Ectodermal cell (in vitro differentiated cells): ENCODE measurements around the gene DBNL. TPM values are rescaled to one million over a fixed set of nuclear protein-coding genes. Genes with fewer than 3 reads are reported as not detected.
A peak's percentile ranks its signal among the peaks of the same experiment; 100 is the strongest.
"Not testable (repeated sequence)": the region's sequence is repeated elsewhere in the genome, so short reads cannot be mapped to it uniquely, and the experiment has no call there.

Experiments used
- H3K27ac ChIP-seq: 2 replicates; pipeline ENCODE4 v1.7.0; 2013; ENCODE audit warnings: mild to moderate bottlenecking, low read depth, low read length; ENCODE audit not compliant: insufficient read depth, poor library complexity, severe bottlenecking
- H3K27me3 ChIP-seq: 2 replicates; pipeline ENCODE4 v1.7.0; 2013; ENCODE audit warnings: mild to moderate bottlenecking, low read length; ENCODE audit not compliant: insufficient read depth, control insufficient read depth, poor library complexity, severe bottlenecking
- H3K36me3 ChIP-seq: one replicate; pipeline ENCODE4 v1.7.0; 2013; ENCODE audit warnings: low read length; ENCODE audit not compliant: control insufficient read depth, insufficient read depth
- H3K4me1 ChIP-seq: one replicate; pipeline ENCODE4 v1.7.0; 2013; ENCODE audit warnings: low read length; ENCODE audit not compliant: control insufficient read depth, insufficient read depth
- H3K4me3 ChIP-seq: 2 replicates; pipeline ENCODE4 v1.7.0; 2013; ENCODE audit warnings: low read depth, low read length, control low read depth; ENCODE audit not compliant: insufficient read depth
- H3K9me3 ChIP-seq: 2 replicates; pipeline ENCODE4 v1.7.0; 2013; ENCODE audit warnings: mild to moderate bottlenecking, low read length, moderate library complexity; ENCODE audit not compliant: control insufficient read depth
- WGBS, 2 experiments: methylation state at CpG; one replicate each; pipeline ENCODE4 v1.1.7; 2013; ENCODE audit warnings: missing lambda C conversion rate in 2 of 2; 5-methylcytosine and 5-hydroxymethylcytosine counted together
- polyA plus RNA-seq, 4 experiments: library from polyadenylated mRNA; stranded (reverse); fragments of 50-300 nt; gene quantifications; one replicate each; pipeline ENCODE4 v1.2.3, GENCODE V29; 2013

DBNL gene
- 43.8 TPM for polyA plus RNA-seq (2013, experiment 1 of 4)
- polyA plus RNA-seq (2013, experiment 2 of 4): 50.7 TPM
- 38.7 TPM for polyA plus RNA-seq (2013, experiment 3 of 4)
- 39.1 TPM for polyA plus RNA-seq (2013, experiment 4 of 4)

DNA sequence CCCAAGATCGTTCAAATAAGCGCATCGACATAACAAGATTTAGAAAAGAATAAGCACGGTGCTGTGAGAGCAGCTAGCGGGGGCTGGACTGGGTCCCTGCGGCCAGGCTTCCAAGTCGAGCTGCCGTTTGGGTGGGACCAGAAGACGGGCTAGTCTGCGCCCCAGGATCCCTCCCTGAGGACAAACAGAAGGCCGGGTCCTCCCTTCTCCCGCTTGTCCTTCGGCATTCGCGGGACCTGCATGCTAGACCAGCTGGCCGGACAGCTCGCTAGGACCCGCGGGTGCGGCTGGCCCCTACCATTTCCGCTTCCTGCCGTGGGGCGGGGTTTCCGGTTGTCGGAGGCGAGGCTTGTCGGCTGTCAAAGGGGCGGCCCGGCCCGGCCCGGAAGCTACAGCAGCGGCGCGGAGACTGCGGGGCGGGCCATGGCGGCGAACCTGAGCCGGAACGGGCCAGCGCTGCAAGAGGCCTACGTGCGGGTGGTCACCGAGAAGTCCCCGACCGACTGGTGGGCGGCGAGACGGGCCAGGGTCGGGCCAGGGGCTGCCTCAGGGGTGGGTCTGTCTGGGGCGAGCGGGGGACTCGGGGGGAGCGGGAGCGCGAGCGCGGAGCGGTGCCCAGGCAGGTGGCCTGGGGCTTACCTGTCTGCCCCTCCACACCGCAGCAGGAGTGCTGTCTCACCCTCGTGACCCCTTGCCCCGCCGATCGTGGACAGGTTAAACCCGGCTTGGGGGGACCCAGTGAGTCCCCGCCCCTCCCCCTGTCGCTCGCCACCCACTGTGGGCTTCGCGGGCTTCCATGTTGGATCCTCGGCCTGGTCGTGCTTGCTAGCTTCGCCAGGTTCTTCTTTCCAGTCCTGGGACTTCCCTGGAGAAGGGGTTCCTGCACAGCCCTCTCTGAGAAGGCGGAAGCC lies at the start of gene DBNL:
Gene DBNL, plus strand, starts transcription at position 388 of the 911 bp plus-strand sequence. Its CDS starts 36 bp downstream, at position 424.
- Histone ChIP-seq H3K4me1 (peaks cover 11% of the 10 kb centered on the region), H3K9me3 (no peaks in the 10 kb centered on the region), H3K4me3 (peak within 1 kb of the TSS; percentile 99), H3K27me3 (peaks cover 29% of the 10 kb centered on the region), H3K36me3 (peaks cover under 1% of the 10 kb centered on the region), H3K27ac (no peak within 1 kb of the TSS)
- 0% methylated on average over 74 of the region's 74 CpGs for WGBS, 2 experiments

GRCh38 chr7:43997532-43997931 lies 47.0 kb upstream of the DBNL start, which contains the start of gene SPDYE1:
Gene SPDYE1, plus strand, starts transcription at chr7:43997897. Its CDS starts 2,053 bp downstream, at chr7:43999950.
- WGBS, 2 experiments: 100% methylated on average over 3 of the region's 3 CpGs
- H3K4me1 ChIP-seq, H3K9me3 ChIP-seq, H3K36me3 ChIP-seq, H3K27me3 ChIP-seq, H3K4me3 ChIP-seq, H3K27ac ChIP-seq: not testable (repeated sequence)

DNA sequence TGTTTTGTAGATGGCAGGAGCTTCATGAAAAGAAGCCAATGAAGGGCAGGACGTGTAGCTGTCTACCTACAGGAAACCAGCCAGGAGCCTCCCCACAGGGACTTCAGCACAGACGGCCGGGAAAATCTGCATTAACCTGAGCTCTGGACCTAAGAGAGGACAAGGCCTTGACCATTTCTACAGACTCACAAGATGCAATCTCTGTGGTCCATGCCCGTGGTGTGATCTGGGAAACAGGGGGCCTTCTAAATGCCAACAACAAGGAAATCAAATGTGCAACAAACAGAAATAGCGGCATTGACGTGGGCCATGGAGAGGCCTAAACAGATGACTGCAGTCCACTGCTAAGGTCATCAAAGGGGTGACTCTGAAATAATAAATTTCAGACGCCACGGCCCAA lies 32.4 kb upstream of the DBNL start:
- not testable (repeated sequence) for H3K4me1 ChIP-seq, H3K9me3 ChIP-seq, H3K36me3 ChIP-seq, H3K4me3 ChIP-seq, H3K27me3 ChIP-seq, H3K27ac ChIP-seq
- WGBS, 2 experiments: 93 to 96% methylated on average over 8 of the region's 8 CpGs

DNA sequence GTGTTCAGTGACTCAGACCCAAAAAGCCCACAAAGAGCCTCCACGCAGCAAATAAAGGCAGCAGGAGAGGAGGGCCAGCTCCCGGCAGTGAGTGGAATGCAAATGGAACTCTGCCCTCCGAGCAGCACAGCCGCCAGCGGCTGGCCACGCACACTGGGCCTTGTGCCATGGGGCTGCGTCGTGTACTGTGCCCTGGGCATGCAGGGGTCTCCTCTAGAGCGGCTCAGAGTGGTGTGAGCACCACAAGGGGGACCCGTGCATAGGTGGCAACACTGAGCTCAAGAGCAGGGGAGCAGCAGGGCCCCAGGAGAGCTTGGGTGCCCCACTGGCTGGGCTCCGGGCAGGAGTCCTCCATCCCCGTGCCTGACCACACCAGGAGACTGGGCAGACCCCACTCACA lies 29.4 kb upstream of the DBNL start:
- 93 to 96% methylated on average over 10 of the region's 12 CpGs for WGBS, 2 experiments

DNA sequence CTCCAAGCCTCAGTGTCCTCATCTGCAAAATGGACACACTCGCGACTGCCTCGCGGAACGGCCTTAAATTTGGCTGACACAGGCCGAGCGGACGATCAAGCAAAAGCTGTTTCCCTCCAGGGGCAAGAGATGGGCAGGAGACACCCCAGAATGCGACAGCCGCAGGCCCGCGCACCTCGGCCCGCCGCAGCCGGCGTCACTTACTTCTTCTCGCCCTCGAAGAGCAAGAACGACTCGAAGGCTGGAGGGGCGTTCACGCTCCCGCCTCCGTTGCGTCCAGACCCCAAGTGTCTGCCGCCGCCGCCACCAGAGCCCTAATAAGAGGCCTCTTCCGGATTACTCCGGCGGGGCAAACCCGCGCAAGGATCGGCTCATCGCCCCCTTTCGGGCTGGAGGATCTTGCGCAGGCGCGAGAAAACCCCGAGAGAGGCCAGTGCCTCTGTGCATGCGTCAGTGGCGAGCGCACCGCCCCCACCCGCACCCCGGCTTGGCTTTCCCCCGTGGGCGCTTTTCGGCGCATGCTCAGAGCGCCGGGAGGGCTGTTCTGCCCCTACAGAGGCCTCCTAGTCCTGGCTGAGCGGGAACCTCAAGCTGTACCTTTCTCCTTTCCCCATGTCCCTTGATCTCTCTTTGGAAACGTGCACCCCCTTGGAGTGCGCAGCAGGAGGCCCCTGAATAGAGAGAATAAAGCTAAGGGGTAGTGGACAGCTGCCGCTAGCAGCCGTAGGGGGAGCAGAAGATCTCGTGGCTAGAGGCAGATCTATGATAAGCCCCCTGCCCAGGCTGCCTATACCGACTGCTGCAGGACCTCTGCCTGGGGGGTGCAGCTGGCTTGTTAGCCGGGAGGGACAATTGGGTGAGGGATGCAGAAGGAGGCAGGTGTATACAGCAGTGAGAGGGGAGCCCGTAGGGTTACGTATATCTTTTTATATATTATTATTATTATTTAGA lies 25.4 kb upstream of the DBNL start:
- H3K4me3 ChIP-seq: peak overlapping the region; percentile 78
- WGBS, 2 experiments: 1 to 2% methylated on average over 57 to 59 of the region's 63 CpGs
- H3K27ac ChIP-seq: peak overlapping the region; percentile 63
- not testable (repeated sequence) for H3K36me3 ChIP-seq, H3K9me3 ChIP-seq, H3K4me1 ChIP-seq, H3K27me3 ChIP-seq

More for the DNA sequence above, 29.4 kb upstream of the DBNL start:
- not testable (repeated sequence) for H3K27ac ChIP-seq, H3K4me3 ChIP-seq, H3K36me3 ChIP-seq, H3K4me1 ChIP-seq, H3K9me3 ChIP-seq, H3K27me3 ChIP-seq

GRCh38 chr7:44019825-44020224 lies 24.7 kb upstream of the DBNL start:
- not testable (repeated sequence) for H3K27me3 ChIP-seq, H3K4me3 ChIP-seq, H3K4me1 ChIP-seq, H3K36me3 ChIP-seq, H3K9me3 ChIP-seq, H3K27ac ChIP-seq
- 100% methylated on average over 1 to 2 of the region's 6 CpGs for WGBS, 2 experiments

GRCh38 chr7:44022069-44022468 lies 22.4 kb upstream of the DBNL start:
- H3K4me3 ChIP-seq, H3K9me3 ChIP-seq, H3K27ac ChIP-seq, H3K36me3 ChIP-seq, H3K27me3 ChIP-seq, H3K4me1 ChIP-seq: not testable (repeated sequence)
- WGBS, 2 experiments: 88 to 90% methylated on average over 6 of the region's 7 CpGs

- H3K27me3 ChIP-seq, H3K27ac ChIP-seq, H3K4me1 ChIP-seq, H3K9me3 ChIP-seq, H3K4me3 ChIP-seq, H3K36me3 ChIP-seq: not testable (repeated sequence)
- 80 to 82% methylated on average over 6 of the region's 6 CpGs for WGBS, 2 experiments
These were observed 21.6 kb upstream of the DBNL start for GRCh38 chr7:44022796-44023467.

DNA sequence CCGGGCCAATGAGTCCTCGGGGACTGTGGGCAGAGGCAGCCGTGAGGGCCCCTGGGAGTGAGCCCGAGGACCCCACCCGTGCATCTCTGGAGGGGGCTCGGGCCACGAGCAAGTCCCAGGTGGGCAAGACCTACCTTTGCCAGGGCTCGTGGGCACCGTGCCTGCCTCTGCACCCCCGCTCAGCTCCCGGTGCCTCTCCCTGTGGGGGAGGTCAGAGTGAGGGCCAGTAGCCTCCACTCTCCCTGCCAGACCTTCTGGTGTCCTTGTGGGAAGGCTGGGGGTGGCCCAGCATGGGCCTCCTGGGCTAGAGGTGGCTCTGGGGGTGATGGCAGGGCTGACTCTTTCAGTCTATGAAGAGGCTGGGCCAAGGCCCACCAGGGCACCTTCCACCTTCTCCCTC lies 15.1 kb upstream of the DBNL start:
- H3K27ac ChIP-seq, H3K27me3 ChIP-seq, H3K4me3 ChIP-seq, H3K4me1 ChIP-seq, H3K9me3 ChIP-seq, H3K36me3 ChIP-seq: not testable (repeated sequence)
- WGBS, 2 experiments: 91% methylated on average over 4 of the region's 11 CpGs; no CpG with 5 or more reads in 1 of the 2 experiments
